Tibial artery (tissue), 4 donors: Measurements from ENCODE around the gene ZW10.
"Not testable (repeated sequence)": the region's sequence is repeated elsewhere in the genome, so short reads cannot be mapped to it uniquely, and the experiment has no call there.

Experiments
- DNase-seq, 2 donors: peaks; one replicate each; pipeline ENCODE4 v3.0.0-alpha.2; 2019
- H3K27ac ChIP-seq, 2 donors: fragments of 200-600 bp; sonication (generic) in 1 of 2; 1 replicate in 1 of 2; 2 replicates in 1 of 2; pipeline ENCODE4 v1.5.1; 2018 to 2019; ENCODE audit warnings: mild to moderate bottlenecking in 1 of 2
- H3K27me3 ChIP-seq, 2 donors: fragments of 200-600 bp; sonication (generic) in 1 of 2; one replicate each; pipeline versions ENCODE4 v1.5.1 to v1.6.0; 2016 to 2019
- H3K36me3 ChIP-seq, 3 donors: fragments of 200-600 bp; sonication (generic) in 2 of 3; one replicate each; pipeline ENCODE4 v1.5.1; 2016 to 2019; ENCODE audit warnings: mild to moderate bottlenecking in 2 of 3
- H3K4me1 ChIP-seq, 4 donors: fragments of 200-600 bp; sonication (generic) in 2 of 4; 1 replicate in 3 of 4; 2 replicates in 1 of 4; pipeline ENCODE4 v1.5.1; 2016 to 2019
- H3K4me3 ChIP-seq, 2 donors: fragments of 200-600 bp; sonication (generic) in 1 of 2; 1 replicate in 1 of 2; 2 replicates in 1 of 2; pipeline ENCODE4 v1.5.1; 2018 to 2019; ENCODE audit warnings: mild to moderate bottlenecking in 2 of 2
- H3K9me3 ChIP-seq, 3 donors: fragments of 200-600 bp; sonication (generic) in 1 of 3; one replicate each; pipeline ENCODE4 v1.5.1; 2016 to 2019
- CTCF ChIP-seq, 2 experiments: fragments of 200-600 bp in 1 of 2; fragments of 450-650 bp in 1 of 2; IDR thresholded peaks; one replicate each; pipeline ENCODE4 v1.5.1; 2017 to 2019; ENCODE audit warnings: antibody characterized with exemption in 2 of 2, mild to moderate bottlenecking in 1 of 2, moderate library complexity in 1 of 2
- intact Hi-C: fragments of 100-400 bp; cut with DNase I; formaldehyde crosslinking; loops from one replicate; pipeline ENCODE4 v1.15.0; 2023; ENCODE audit warnings: low total_unique reads

ZW10 gene

GRCh38 chr11:113789675-113790320 lies 16.3 kb upstream of the ZW10 start:
- Histone ChIP-seq H3K4me1 (no peaks in the 10 kb centered on the region), H3K27me3 (peaks cover 0 to 8% of the 10 kb centered on the region in 2 donors), H3K9me3 (no peaks in the 10 kb centered on the region), H3K36me3 (no peaks in the 10 kb centered on the region), H3K27ac (no peak overlapping the region), H3K4me3 (no peak overlapping the region)
- TF ChIP-seq CTCF (IDR thresholded peaks at IDR 0.05) = no peak
- intact Hi-C loops = loop anchor here (10.0 kb wide), 1 partner anchor 485 kb away; no protein-coding TSS in a partner anchor
- no peak for DNase-seq

GRCh38 chr11:113789016-113789415 lies 15.5 kb upstream of the ZW10 start:
- H3K4me1 ChIP-seq, intact Hi-C loops, H3K4me3 ChIP-seq, H3K36me3 ChIP-seq, DNase-seq, H3K9me3 ChIP-seq, H3K27me3 ChIP-seq, H3K27ac ChIP-seq: not testable (repeated sequence)

- H3K27ac ChIP-seq = no peak overlapping the region
- intact Hi-C loops = no loop called here
- no peak overlapping the region for H3K4me3 ChIP-seq
- H3K36me3 ChIP-seq = no peaks in the 10 kb centered on the region
- H3K9me3 ChIP-seq = no peaks in the 10 kb centered on the region
- H3K4me1 ChIP-seq = peaks cover 0 to 13% (median 7%) of the 10 kb centered on the region in 4 donors
- DNase-seq = no peak
- no peaks in the 10 kb centered on the region for H3K27me3 ChIP-seq
- no peak for TF ChIP-seq CTCF (IDR thresholded peaks at IDR 0.05)
Measured at GRCh38 chr11:113782134-113782533, 8.6 kb upstream of the ZW10 start.

- Histone ChIP-seq H3K4me3 (no peak overlapping the region), H3K27me3 (no peaks in the 10 kb centered on the region), H3K9me3 (no peaks in the 10 kb centered on the region), H3K27ac (no peak overlapping the region), H3K36me3 (no peaks in the 10 kb centered on the region), H3K4me1 (peaks cover 0 to 13% (median 7%) of the 10 kb centered on the region in 4 donors)
- intact Hi-C loops = no loop called here
- DNase-seq = no peak
- no peak for TF ChIP-seq CTCF (IDR thresholded peaks at IDR 0.05)
Measured at GRCh38 chr11:113781682-113782081, 8.2 kb upstream of the ZW10 start.

- H3K9me3 ChIP-seq = no peaks in the 10 kb centered on the region
- H3K4me1 ChIP-seq = peaks cover 0 to 13% (median 7%) of the 10 kb centered on the region in 4 donors
- H3K36me3 ChIP-seq = no peaks in the 10 kb centered on the region
- no peak for DNase-seq
- H3K4me3 ChIP-seq = peak within 1 kb of the TSS in 1 of 2 donors; percentile 41
- H3K27me3 ChIP-seq = no peaks in the 10 kb centered on the region
- intact Hi-C loops = loop anchor here (10.0 kb wide), 1 partner anchor 95 kb away; the partner anchor contains the start of gene USP28
- H3K27ac ChIP-seq = peak within 1 kb of the TSS; percentile 66 to 67
- no peak for TF ChIP-seq CTCF (IDR thresholded peaks at IDR 0.05)
Measured at GRCh38 chr11:113779496-113779895, 6.0 kb upstream of the ZW10 start, which contains the start of gene CLDN25. TSS of gene CLDN25 (plus strand) at chr11:113779796. CDS start at chr11:113779796, 0 bp downstream.

GRCh38 chr11:113778111-113778910 lies 4.8 kb upstream of the ZW10 start:
- Histone ChIP-seq H3K36me3 (no peaks in the 10 kb centered on the region), H3K4me1 (peaks cover 0 to 13% (median 7%) of the 10 kb centered on the region in 4 donors), H3K27ac (peak overlapping the region; percentile 66 to 67), H3K27me3 (no peaks in the 10 kb centered on the region), H3K9me3 (no peaks in the 10 kb centered on the region), H3K4me3 (peak overlapping the region; percentile 28 to 41)
- no peak for TF ChIP-seq CTCF (IDR thresholded peaks at IDR 0.05)
- intact Hi-C loops = loop anchor here (10.0 kb wide), 1 partner anchor 96 kb away; the partner anchor contains the start of gene USP28
- peak; percentile 39 to 73 for DNase-seq
